H9 (cell line): ENCODE measurements around the gene ZNF483. TPM values are rescaled to one million over a fixed set of nuclear protein-coding genes. Genes with fewer than 3 reads are reported as not detected.

ENCODE experiments used
- DNase-seq: peaks from one replicate; pipeline ENCODE4 v3.0.0-alpha.2; 2017
- H2AFZ ChIP-seq: one replicate; pipeline ENCODE4 v1.6.1; 2013; ENCODE audit warnings: mild to moderate bottlenecking, low read length, control low read depth, moderate library complexity
- H2AK5ac ChIP-seq: 2 replicates; pipeline ENCODE4 v1.6.1; 2013; ENCODE audit warnings: low read length, control low read depth, mixed read lengths; ENCODE audit not compliant: insufficient read length
- H2BK120ac ChIP-seq: one replicate; pipeline ENCODE4 v1.6.1; 2013; ENCODE audit warnings: low read depth, mild to moderate bottlenecking, low read length, control low read depth, inconsistent platforms; ENCODE audit not compliant: poor library complexity, severe bottlenecking
- H2BK12ac ChIP-seq: 2 replicates; pipeline ENCODE4 v1.6.1; 2013; ENCODE audit warnings: low read length, control low read depth, mixed read lengths, low read depth; ENCODE audit not compliant: insufficient read length
- H2BK15ac ChIP-seq: 2 replicates; pipeline ENCODE4 v1.6.1; 2013; ENCODE audit warnings: low read depth, low read length, control low read depth
- H2BK20ac ChIP-seq: one replicate; pipeline ENCODE4 v1.6.1; 2013; ENCODE audit warnings: low read depth, mild to moderate bottlenecking, low read length, control low read depth, inconsistent platforms; ENCODE audit not compliant: poor library complexity, severe bottlenecking
- H2BK5ac ChIP-seq: 2 replicates; pipeline ENCODE4 v1.6.1; 2013; ENCODE audit warnings: low read length, control low read depth, mixed read lengths; ENCODE audit not compliant: insufficient read length
- H3K14ac ChIP-seq: 2 replicates; pipeline ENCODE4 v1.6.1; 2013; ENCODE audit warnings: low read length, control low read depth; ENCODE audit not compliant: insufficient read depth
- H3K18ac ChIP-seq: 2 replicates; pipeline ENCODE4 v1.6.1; 2013; ENCODE audit warnings: low read depth, mild to moderate bottlenecking, mixed read lengths, low read length, control low read depth; ENCODE audit not compliant: insufficient read length
- H3K23ac ChIP-seq: 2 replicates; pipeline ENCODE4 v1.6.1; 2013; ENCODE audit warnings: low read length, control low read depth, mixed read lengths, low read depth; ENCODE audit not compliant: insufficient read length
- H3K23me2 ChIP-seq: 2 replicates; pipeline ENCODE4 v1.6.1; 2013; ENCODE audit warnings: low read depth, mild to moderate bottlenecking, mixed read lengths, low read length, control low read depth; ENCODE audit not compliant: insufficient read length, poor library complexity, severe bottlenecking
- H3K27ac ChIP-seq: 2 replicates; pipeline ENCODE4 v1.5.1; 2013; ENCODE audit warnings: low read length, control low read depth, mixed read lengths, low read depth; ENCODE audit not compliant: insufficient read length
- H3K27me3 ChIP-seq: 2 replicates; pipeline ENCODE4 v1.6.1; 2013; ENCODE audit warnings: low read length, control low read depth, inconsistent platforms; ENCODE audit not compliant: insufficient read depth
- H3K4ac ChIP-seq: 2 replicates; pipeline ENCODE4 v1.6.1; 2013; ENCODE audit warnings: low read depth, mild to moderate bottlenecking, control low read depth, inconsistent platforms, low read length, moderate library complexity
- H3K4me1 ChIP-seq: 2 replicates; pipeline ENCODE4 v1.6.1; 2013; ENCODE audit warnings: low read length, control low read depth, inconsistent platforms; ENCODE audit not compliant: insufficient read depth
- H3K4me2 ChIP-seq: 2 replicates; pipeline ENCODE4 v1.6.1; 2013; ENCODE audit warnings: low read length, control low read depth, mixed read lengths; ENCODE audit not compliant: insufficient read length, insufficient read depth
- H3K56ac ChIP-seq: 2 replicates; pipeline ENCODE4 v1.6.1; 2013; ENCODE audit warnings: low read depth, mild to moderate bottlenecking, mixed read lengths, low read length, control low read depth; ENCODE audit not compliant: insufficient read length
- H3K79me1 ChIP-seq: 2 replicates; pipeline ENCODE4 v1.6.1; 2013; ENCODE audit warnings: low read depth, mild to moderate bottlenecking, moderate library complexity, low read length, control low read depth, inconsistent platforms; ENCODE audit not compliant: insufficient read depth, poor library complexity, severe bottlenecking
- H3K79me2 ChIP-seq: 2 replicates; pipeline ENCODE4 v1.6.1; 2013; ENCODE audit warnings: low read length, control low read depth, inconsistent platforms; ENCODE audit not compliant: insufficient read depth
- H3K9ac ChIP-seq: 2 replicates; pipeline ENCODE4 v1.6.1; 2013; ENCODE audit warnings: low read length, control low read depth, mixed read lengths; ENCODE audit not compliant: insufficient read length; ENCODE audit errors: extremely low read depth
- H3K9me3 ChIP-seq: one replicate; pipeline ENCODE4 v1.6.1; 2013; ENCODE audit warnings: low read depth, low read length, inconsistent platforms; ENCODE audit not compliant: control insufficient read depth
- H3T11ph ChIP-seq: one replicate; pipeline ENCODE4 v1.6.1; 2013; ENCODE audit warnings: mild to moderate bottlenecking, low read length, control low read depth, inconsistent platforms
- H4K20me1 ChIP-seq: one replicate; pipeline ENCODE4 v1.6.1; 2013; ENCODE audit not compliant: control insufficient read depth, insufficient read length, insufficient read depth
- H4K5ac ChIP-seq: 2 replicates; pipeline ENCODE4 v1.6.1; 2013; ENCODE audit warnings: low read depth, mild to moderate bottlenecking, mixed read lengths, low read length, control low read depth; ENCODE audit not compliant: insufficient read length
- H4K8ac ChIP-seq: replicated peaks from 2 replicates; pipeline ENCODE4 v1.6.1; 2013; ENCODE audit warnings: low read length, control low read depth, mixed read lengths, low read depth; ENCODE audit not compliant: insufficient read length
- H4K91ac ChIP-seq: 2 replicates; pipeline ENCODE4 v1.6.1; 2013; ENCODE audit warnings: low read depth, mild to moderate bottlenecking, moderate library complexity, mixed read lengths, low read length, control low read depth; ENCODE audit not compliant: insufficient read length
- H3K27ac Mint-ChIP-seq, 3 experiments: 2 replicates in 2 of 3; 3 replicates in 1 of 3; pipeline ENCODE4 v1.8.0; 2020 to 2021; ENCODE audit warnings: mixed read lengths in 3 of 3, mild to moderate bottlenecking in 1 of 3, moderate library complexity in 1 of 3
- H3K27me3 Mint-ChIP-seq: 2 replicates; pipeline ENCODE4 v1.8.0; 2021; ENCODE audit warnings: low read depth, mild to moderate bottlenecking, moderate library complexity, mixed read lengths
- H3K36me3 Mint-ChIP-seq, 3 experiments: 2 replicates in 2 of 3; 3 replicates in 1 of 3; pipeline ENCODE4 v1.8.0; 2020 to 2021; ENCODE audit warnings: low read depth in 3 of 3, mixed read lengths in 3 of 3; ENCODE audit not compliant: insufficient read depth in 1 of 3
- H3K4me1 Mint-ChIP-seq, 2 experiments: 2 replicates each; pipeline ENCODE4 v1.8.0; 2020; ENCODE audit warnings: mixed read lengths in 2 of 2
- H3K4me3 Mint-ChIP-seq, 2 experiments: 2 replicates in 1 of 2; 3 replicates in 1 of 2; pipeline ENCODE4 v1.8.0; 2020 to 2021; ENCODE audit warnings: mild to moderate bottlenecking in 2 of 2, mixed read lengths in 2 of 2, moderate library complexity in 1 of 2
- H3K9me3 Mint-ChIP-seq, 2 experiments: 2 replicates in 1 of 2; 3 replicates in 1 of 2; pipeline ENCODE4 v1.8.0; 2020; ENCODE audit warnings: mild to moderate bottlenecking in 2 of 2, mixed read lengths in 2 of 2, moderate library complexity in 1 of 2
- WGBS: extraction: QIAGEN DNeasy Blood & Tissue Kit; methylation state at CpG from one replicate; pipeline ENCODE4 v1.1.7; 2013; ENCODE audit warnings: missing lambda C conversion rate, low lambda C conversion rate, mixed read lengths; ENCODE audit not compliant: insufficient read length; ENCODE audit errors: extremely low coverage; 5-methylcytosine and 5-hydroxymethylcytosine counted together
- total RNA-seq: library from RNA; stranded (reverse); gene quantifications from 2 replicates; pipeline ENCODE4 v1.2.1, GENCODE V29; 2021
- TF ChIP-seq, protein P1 (sequence below): fragments of 200-600 bp; sonication (generic); conservative IDR thresholded peaks from 3 replicates; pipeline ENCODE4 v1.8.0; 2021; ENCODE audit warnings: antibody characterized with exemption, mild to moderate bottlenecking

ZNF483 gene
- total RNA-seq, 1 experiment from 2014 or later: 48.1 TPM

DNA sequence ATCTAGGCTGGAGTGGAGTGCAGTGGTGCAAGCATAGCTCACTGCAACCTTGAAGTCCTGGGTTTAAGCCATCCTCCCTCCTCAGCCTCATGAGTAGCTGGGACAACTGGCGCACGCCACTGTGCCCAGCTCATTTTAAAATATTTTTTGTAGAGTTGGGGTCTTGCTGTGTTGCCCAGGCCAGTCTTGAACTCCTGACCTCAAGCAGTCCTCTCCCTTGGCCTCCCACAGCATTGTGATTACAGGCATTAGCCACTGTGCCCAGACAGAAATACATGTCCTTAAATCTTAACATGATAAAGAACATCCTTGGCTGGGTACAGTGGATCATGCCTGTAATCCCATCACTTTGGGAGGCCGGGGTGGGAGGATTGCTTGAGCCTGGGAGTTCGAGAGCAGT, 6.7 kb downstream of the ZNF483 start:
- H3K23me2 ChIP-seq: no peaks in the 10 kb centered on the region
- H2AK5ac ChIP-seq: no peak overlapping the region
- no peak overlapping the region for H3K4me2 ChIP-seq
- TF ChIP-seq, protein P1, sequence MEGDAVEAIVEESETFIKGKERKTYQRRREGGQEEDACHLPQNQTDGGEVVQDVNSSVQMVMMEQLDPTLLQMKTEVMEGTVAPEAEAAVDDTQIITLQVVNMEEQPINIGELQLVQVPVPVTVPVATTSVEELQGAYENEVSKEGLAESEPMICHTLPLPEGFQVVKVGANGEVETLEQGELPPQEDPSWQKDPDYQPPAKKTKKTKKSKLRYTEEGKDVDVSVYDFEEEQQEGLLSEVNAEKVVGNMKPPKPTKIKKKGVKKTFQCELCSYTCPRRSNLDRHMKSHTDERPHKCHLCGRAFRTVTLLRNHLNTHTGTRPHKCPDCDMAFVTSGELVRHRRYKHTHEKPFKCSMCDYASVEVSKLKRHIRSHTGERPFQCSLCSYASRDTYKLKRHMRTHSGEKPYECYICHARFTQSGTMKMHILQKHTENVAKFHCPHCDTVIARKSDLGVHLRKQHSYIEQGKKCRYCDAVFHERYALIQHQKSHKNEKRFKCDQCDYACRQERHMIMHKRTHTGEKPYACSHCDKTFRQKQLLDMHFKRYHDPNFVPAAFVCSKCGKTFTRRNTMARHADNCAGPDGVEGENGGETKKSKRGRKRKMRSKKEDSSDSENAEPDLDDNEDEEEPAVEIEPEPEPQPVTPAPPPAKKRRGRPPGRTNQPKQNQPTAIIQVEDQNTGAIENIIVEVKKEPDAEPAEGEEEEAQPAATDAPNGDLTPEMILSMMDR: no peak
- no peak overlapping the region for H3K4ac ChIP-seq
- no peak overlapping the region for H2AFZ ChIP-seq
- no peak overlapping the region for H2BK120ac ChIP-seq
- no peak overlapping the region for H3K27ac ChIP-seq
- H3K18ac ChIP-seq: no peak overlapping the region
- H3K56ac ChIP-seq: no peak overlapping the region
- no peak overlapping the region for H2BK15ac ChIP-seq
- DNase-seq: no peak
- H3T11ph ChIP-seq: no peak overlapping the region
- no peak overlapping the region for H4K5ac ChIP-seq
- no peaks in the 10 kb centered on the region for H3K27me3 ChIP-seq
- H3K9me3 ChIP-seq: peaks cover 17% of the 10 kb centered on the region
- H3K4me1 ChIP-seq: peaks cover 8% of the 10 kb centered on the region; the same call in 1 of the 2 replicates
- no peak overlapping the region for H3K23ac ChIP-seq
- Mint-ChIP-seq H3K36me3 (peaks cover 54 to 68% (median 66%) of the 10 kb centered on the region in 3 experiments), H3K9me3 (peaks cover 12 to 38% of the 10 kb centered on the region in 2 experiments), H3K4me1 (peaks cover 26 to 36% of the 10 kb centered on the region in 2 experiments), H3K27me3 (no peaks in the 10 kb centered on the region), H3K4me3 (no peak overlapping the region), H3K27ac (no peak overlapping the region)
- H2BK20ac ChIP-seq: no peak overlapping the region
- H3K14ac ChIP-seq: no peak overlapping the region
- no peak overlapping the region for H4K8ac ChIP-seq
- H3K79me2 ChIP-seq: peaks cover 8% of the 10 kb centered on the region; the same call in 1 of the 2 replicates
- no CpG with 5 or more reads among the region's 4 CpGs for WGBS
- no peak overlapping the region for H4K91ac ChIP-seq
- H3K79me1 ChIP-seq: peaks cover 17% of the 10 kb centered on the region
- no peak overlapping the region for H2BK5ac ChIP-seq
- no peak overlapping the region for H2BK12ac ChIP-seq
- no peak overlapping the region for H3K9ac ChIP-seq
- H4K20me1 ChIP-seq: no peaks in the 10 kb centered on the region
